Mucosa of stomach (tissue), 1 donor: ENCODE data around the gene MT1G.
"Not testable (repeated sequence)": the region's sequence is repeated elsewhere in the genome, so short reads cannot be mapped to it uniquely, and the experiment has no call there.

Experiments used
- H3K27me3 ChIP-seq: one replicate; pipeline ENCODE4 v1.7.0; 2013; ENCODE audit warnings: mild to moderate bottlenecking, low read length; ENCODE audit not compliant: control insufficient read depth, insufficient read depth
- H3K36me3 ChIP-seq: one replicate; pipeline ENCODE4 v1.7.0; 2013; ENCODE audit warnings: low read length; ENCODE audit not compliant: control insufficient read depth, insufficient read depth
- H3K4me1 ChIP-seq: one replicate; pipeline ENCODE4 v1.7.0; 2013; ENCODE audit warnings: mild to moderate bottlenecking, low read length; ENCODE audit not compliant: control insufficient read depth, insufficient read depth
- H3K4me3 ChIP-seq: one replicate; pipeline ENCODE4 v1.7.0; 2013; ENCODE audit warnings: low read length
- H3K9ac ChIP-seq: one replicate; pipeline ENCODE4 v1.7.0; 2013; ENCODE audit warnings: mild to moderate bottlenecking, low read length, moderate library complexity
- H3K9me3 ChIP-seq: one replicate; pipeline ENCODE4 v1.7.0; 2013; ENCODE audit warnings: mild to moderate bottlenecking, low read length, moderate library complexity; ENCODE audit not compliant: control insufficient read depth
- donor health status: Pancreatic carcinoma.

MT1G gene

GRCh38 chr16:56683424-56684172, 15.7 kb upstream of the MT1G start:
- peak overlapping the region; percentile 98 for H3K9ac ChIP-seq
- H3K4me1 ChIP-seq, result peaks cover 27% of the 10 kb centered on the region

DNA sequence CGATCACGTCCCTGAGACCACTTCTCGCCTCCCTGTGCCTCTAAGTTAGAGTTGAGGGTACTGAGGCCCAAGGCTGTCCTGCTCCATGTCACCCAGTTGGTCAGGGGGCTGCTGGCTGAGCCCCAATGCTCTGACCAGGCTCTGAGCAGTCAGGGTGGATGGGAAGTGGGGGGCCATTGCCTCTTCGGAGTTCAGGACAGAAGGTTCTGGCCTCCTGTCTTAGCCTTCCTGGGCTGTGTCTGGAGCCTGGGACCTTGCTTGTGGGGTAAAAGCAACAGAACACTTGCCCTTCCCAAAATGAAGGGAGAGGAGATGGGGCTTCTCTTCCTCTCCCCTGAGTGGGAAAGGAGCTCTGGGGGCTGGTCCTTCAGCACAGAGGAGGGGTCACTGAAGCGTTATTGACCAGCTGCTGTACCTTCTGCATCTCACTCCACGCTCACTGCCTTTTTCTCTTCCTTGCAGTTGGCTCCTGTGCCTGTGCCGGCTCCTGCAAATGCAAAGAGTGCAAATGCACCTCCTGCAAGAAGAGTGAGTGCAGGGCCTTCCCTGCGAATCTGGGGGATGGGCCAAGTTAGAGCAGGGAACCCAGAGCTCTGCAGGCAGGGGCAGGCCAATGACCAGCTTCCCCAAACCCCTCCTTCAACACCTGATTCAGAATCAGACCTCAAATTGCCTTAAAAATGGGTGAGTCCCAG, 15.0 kb upstream of the MT1G start:
- Histone ChIP-seq H3K27me3 (no peaks in the 10 kb centered on the region), H3K4me3 (peak overlapping the region; percentile 99), H3K4me1 (peaks cover 27% of the 10 kb centered on the region), H3K9ac (peak overlapping the region; percentile 98), H3K9me3 (no peaks in the 10 kb centered on the region), H3K36me3 (no peaks in the 10 kb centered on the region)

More at GRCh38 chr16:56683424-56684172, 15.7 kb upstream of the MT1G start:
- H3K9me3 ChIP-seq, result no peaks in the 10 kb centered on the region
- H3K27me3 ChIP-seq, result no peaks in the 10 kb centered on the region
- H3K4me3 ChIP-seq, result peak overlapping the region; percentile 99
- H3K36me3 ChIP-seq, result no peaks in the 10 kb centered on the region

DNA sequence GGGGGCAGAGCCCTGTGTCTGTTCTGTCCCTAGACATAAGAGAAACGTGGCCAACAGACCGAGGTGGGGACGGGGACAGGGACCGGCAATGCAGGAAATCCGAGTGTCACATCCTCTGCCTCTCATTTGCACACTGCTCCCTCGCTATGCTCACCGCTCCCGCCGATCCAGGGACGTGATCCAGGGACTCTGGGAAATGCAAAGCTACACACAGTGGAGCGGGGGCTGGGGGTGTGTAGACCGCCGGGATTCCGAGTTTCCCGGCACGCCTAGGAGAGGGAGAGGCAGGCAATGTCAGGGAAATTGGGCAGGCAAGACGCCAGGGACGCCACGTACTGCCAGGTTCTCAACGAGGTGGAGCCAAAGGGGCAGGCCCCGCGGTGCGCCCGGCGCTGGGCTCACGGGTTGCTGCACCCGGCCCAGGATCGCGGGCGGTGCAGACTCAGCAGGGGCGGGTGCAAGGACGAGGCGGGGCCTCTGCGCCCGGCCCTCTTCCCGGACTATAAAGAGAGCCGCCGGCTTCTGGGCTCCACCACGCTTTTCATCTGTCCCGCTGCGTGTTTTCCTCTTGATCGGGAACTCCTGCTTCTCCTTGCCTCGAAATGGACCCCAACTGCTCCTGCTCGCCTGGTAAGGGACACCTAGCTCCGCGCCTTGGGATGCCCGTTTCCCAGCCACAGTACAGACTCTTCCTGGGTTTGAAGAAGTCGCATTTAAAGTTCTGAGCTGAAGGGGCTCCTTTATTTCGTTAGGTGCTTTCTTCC, 14.3 kb upstream of the MT1G start, which contains the start of gene MT1X:
Gene MT1X (plus strand): TSS at position 532 of the 764 bp plus-strand sequence. CDS start 71 bp downstream, at position 603.
- H3K9ac ChIP-seq, result peak within 1 kb of the TSS; percentile 98
- no peaks in the 10 kb centered on the region for H3K27me3 ChIP-seq
- peaks cover 27% of the 10 kb centered on the region for H3K4me1 ChIP-seq
- H3K36me3 ChIP-seq, result no peaks in the 10 kb centered on the region
- peak within 1 kb of the TSS; percentile 99 for H3K4me3 ChIP-seq
- H3K9me3 ChIP-seq, result no peaks in the 10 kb centered on the region

DNA sequence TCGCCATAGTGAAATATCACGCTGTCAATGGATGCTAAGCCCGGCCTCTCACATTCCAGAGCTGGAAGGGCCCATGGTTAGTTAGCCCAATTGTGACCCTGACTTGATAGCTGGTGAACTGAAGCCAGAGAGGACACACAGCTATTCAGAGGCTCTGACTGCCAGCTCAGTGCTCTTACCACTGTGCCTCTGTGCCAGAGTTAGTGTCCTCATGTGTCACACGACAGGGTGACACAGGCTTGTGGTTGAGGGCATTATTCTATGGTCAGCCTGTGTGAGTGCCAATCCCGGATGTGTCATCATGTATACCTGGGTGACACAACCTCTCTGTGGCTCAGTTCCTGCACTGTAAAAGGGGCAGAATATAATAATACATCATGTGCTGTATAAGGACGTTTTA, 12.0 kb upstream of the MT1G start:
- H3K9me3 ChIP-seq, result no peaks in the 10 kb centered on the region
- H3K4me1 ChIP-seq, result peaks cover 27% of the 10 kb centered on the region
- no peak overlapping the region for H3K9ac ChIP-seq
- peaks cover 6% of the 10 kb centered on the region for H3K27me3 ChIP-seq
- no peak overlapping the region for H3K4me3 ChIP-seq
- no peaks in the 10 kb centered on the region for H3K36me3 ChIP-seq

- Histone ChIP-seq H3K4me1 (peaks cover 24% of the 10 kb centered on the region), H3K27me3 (peaks cover 6% of the 10 kb centered on the region), H3K9ac (no peak overlapping the region), H3K36me3 (no peaks in the 10 kb centered on the region), H3K4me3 (no peak overlapping the region), H3K9me3 (no peaks in the 10 kb centered on the region)
These were observed 11.3 kb upstream of the MT1G start for GRCh38 chr16:56679078-56679730.

- Histone ChIP-seq H3K9me3 (no peaks in the 10 kb centered on the region), H3K9ac (no peak overlapping the region), H3K4me3 (no peak overlapping the region), H3K36me3 (no peaks in the 10 kb centered on the region), H3K4me1 (peaks cover 7% of the 10 kb centered on the region), H3K27me3 (peaks cover 6% of the 10 kb centered on the region)
These were observed 9.6 kb upstream of the MT1G start for GRCh38 chr16:56677474-56677873.

GRCh38 chr16:56675685-56676210, 7.9 kb upstream of the MT1G start:
- Histone ChIP-seq H3K9me3 (no peaks in the 10 kb centered on the region), H3K4me1 (no peaks in the 10 kb centered on the region), H3K27me3 (peaks cover 7% of the 10 kb centered on the region), H3K36me3 (no peaks in the 10 kb centered on the region), H3K4me3 (no peak overlapping the region), H3K9ac (peak overlapping the region; percentile 24)

- H3K4me3 ChIP-seq, H3K4me1 ChIP-seq, H3K36me3 ChIP-seq, H3K9me3 ChIP-seq, H3K9ac ChIP-seq: not testable (repeated sequence)
- peaks cover 19% of the 10 kb centered on the region for H3K27me3 ChIP-seq
These were observed 6.7 kb upstream of the MT1G start for GRCh38 chr16:56674570-56674969.

DNA sequence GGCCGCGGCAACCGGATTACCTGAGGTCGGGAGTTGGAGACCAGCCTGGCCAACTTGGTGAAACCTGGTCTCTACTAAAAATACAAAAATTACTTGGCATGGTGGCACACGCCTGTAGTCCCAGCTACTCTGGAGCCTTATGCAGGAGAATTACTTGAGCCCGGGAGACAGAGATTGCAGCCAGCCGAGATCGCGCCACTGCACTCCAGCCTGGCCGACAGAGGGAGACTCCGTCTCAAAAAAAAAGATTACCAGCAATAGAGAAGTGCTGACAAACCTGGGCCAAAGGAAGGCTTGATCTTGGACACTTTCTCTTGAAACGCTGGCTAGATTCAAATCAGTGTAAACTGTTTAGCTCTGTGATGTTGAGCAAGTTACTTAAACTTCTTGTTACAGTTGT, 6.1 kb upstream of the MT1G start:
- Histone ChIP-seq H3K9me3 (no peaks in the 10 kb centered on the region), H3K36me3 (no peaks in the 10 kb centered on the region), H3K4me3 (no peak overlapping the region), H3K27me3 (peaks cover 24% of the 10 kb centered on the region), H3K4me1 (peaks cover 13% of the 10 kb centered on the region), H3K9ac (no peak overlapping the region)

DNA sequence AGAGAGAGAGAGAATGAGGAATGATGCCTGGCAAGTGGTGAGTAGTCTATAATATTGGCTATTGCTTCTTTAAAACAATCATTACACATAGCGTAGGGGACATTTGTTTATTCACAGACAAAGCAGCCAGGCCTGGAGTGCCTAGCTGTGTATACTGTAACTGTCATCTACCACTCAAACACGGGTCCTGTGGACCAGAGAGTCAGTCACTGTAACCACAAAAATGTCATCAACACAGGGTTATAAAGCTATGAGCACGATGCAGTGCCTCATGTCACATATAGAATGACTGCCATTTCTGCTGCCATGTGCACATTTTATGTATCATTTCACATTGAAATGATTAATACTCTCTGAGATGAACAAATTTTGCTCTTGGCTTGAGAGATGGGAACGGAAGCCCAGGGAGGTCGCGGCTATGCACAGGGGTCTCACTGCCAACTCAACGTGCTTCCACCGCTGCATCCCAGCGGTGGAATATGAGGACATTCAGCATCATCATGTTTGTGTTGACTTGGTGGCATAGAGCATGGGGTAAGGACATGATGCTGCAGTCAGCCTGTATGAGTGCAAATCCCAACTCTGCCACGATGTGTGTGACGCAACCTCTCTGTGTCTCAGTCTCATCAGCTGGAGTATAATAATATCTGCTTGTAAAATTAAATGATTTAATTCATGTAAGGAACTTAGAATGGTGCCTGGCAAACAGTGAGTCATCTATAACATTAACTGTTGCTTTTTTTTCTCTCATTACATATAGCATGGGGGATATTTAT, 5.1 kb upstream of the MT1G start:
- H3K4me3 ChIP-seq, result no peak overlapping the region
- H3K9ac ChIP-seq, result no peak overlapping the region
- H3K4me1 ChIP-seq, result peaks cover 23% of the 10 kb centered on the region
- no peaks in the 10 kb centered on the region for H3K9me3 ChIP-seq
- H3K27me3 ChIP-seq, result peaks cover 34% of the 10 kb centered on the region
- no peaks in the 10 kb centered on the region for H3K36me3 ChIP-seq

DNA sequence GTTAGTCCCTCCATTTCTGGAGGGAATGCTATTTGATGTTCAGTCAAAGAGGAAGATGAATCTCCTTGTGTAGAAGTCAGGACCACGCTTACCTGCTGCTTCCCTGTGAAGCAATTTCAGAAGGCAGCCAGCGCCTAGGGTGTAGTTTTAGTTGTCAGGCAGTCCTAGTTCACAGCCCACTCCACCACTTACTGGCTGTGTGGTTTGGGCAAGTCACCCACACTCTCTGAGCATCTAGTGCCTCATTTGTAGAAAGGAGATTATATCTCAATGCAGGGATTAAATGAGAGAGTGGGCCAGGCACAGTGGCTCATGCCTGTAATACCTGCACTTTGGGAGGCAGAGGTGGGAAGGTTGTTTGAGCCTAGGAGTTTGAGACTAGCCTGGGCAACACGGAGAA, 4.3 kb upstream of the MT1G start:
- peaks cover 40% of the 10 kb centered on the region for H3K27me3 ChIP-seq
- not testable (repeated sequence) for H3K9ac ChIP-seq, H3K9me3 ChIP-seq, H3K4me3 ChIP-seq, H3K36me3 ChIP-seq
- peaks cover 27% of the 10 kb centered on the region for H3K4me1 ChIP-seq
